GM12872 (cell line): ENCODE results near the gene ZNF765.
A peak's percentile ranks its signal among the peaks of the same experiment; 100 is the strongest.

ENCODE experiments used
- CTCF ChIP-seq: IDR thresholded peaks from 3 replicates; pipeline ENCODE4 v1.5.1; 2011; ENCODE audit warnings: low read depth, mild to moderate bottlenecking, low read length, moderate library complexity; ENCODE audit not compliant: insufficient read depth

ZNF765 gene

GRCh38 chr19:53396525-53396868, 1.5 kb downstream of the ZNF765 start:
- TF ChIP-seq CTCF: no peak

- TF ChIP-seq CTCF: no peak
Measured at GRCh38 chr19:53409505-53410204, 14.7 kb downstream of the ZNF765 start.

GRCh38 chr19:53422551-53422950, 27.6 kb downstream of the ZNF765 start:
- TF ChIP-seq CTCF: no peak

GRCh38 chr19:53424968-53425597, 30.1 kb downstream of the ZNF765 start:
- TF ChIP-seq CTCF: peak; percentile 73

GRCh38 chr19:53431399-53432087, 36.6 kb downstream of the ZNF765 start, which contains the start of gene ZNF761:
Gene ZNF761, plus strand, starts transcription at chr19:53431984. Its CDS starts 15,285 bp downstream, at chr19:53447269.
- peak; percentile 31; the same call in 2 of the 3 replicates for TF ChIP-seq CTCF

- TF ChIP-seq CTCF: no peak
Measured at GRCh38 chr19:53432088-53432661, 37.2 kb downstream of the ZNF765 start.

GRCh38 chr19:53455828-53456227, 60.9 kb downstream of the ZNF765 start:
- no peak for TF ChIP-seq CTCF
